GM04503 (cell line): ENCODE results near the gene DMXL1.
"Not testable (repeated sequence)": the region's sequence is repeated elsewhere in the genome, so short reads cannot be mapped to it uniquely, and the experiment has no call there.

Source experiments
- DNase-seq: peaks from one replicate; pipeline ENCODE4 v3.0.0-alpha.2; 2012; ENCODE audit warnings: low read depth

DMXL1 gene

DNA sequence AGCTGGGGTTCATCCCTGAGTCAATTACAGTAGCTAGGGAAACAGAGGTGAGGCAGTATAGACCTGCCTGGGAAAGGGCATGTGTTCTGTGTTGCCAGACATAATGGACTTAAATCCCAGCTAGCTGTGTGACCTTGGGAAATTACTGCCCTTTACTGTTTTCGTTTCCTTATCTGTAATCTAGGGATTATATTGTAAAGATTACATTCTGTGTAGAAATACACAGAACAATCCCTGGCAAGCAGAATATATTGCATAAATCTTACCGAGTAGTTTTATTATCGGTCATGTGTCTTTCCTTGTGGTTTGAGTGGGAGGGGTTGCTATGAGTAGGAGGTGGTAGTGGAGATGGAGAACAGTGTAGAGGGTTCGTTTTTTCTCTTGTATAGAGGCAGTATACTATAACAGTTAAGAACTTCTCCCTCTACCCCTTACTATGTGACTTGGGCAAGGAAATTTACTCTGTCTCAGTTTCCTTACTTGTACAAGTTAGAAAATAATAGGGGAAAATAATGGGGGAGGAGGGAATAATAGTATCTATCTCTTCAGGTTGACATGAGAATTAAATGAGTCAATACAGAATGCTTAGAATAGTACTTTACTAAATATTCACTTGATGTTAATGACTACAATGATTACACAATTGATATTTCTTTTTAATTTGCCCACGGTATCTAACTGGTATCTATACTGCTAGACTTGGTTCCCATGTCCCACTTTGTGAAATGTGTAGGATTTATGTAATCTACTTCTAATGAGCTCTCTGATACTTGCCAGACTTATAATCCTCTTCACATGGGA lies 7.1 kb upstream of the DMXL1 start:
- DNase-seq = no peak

DNA sequence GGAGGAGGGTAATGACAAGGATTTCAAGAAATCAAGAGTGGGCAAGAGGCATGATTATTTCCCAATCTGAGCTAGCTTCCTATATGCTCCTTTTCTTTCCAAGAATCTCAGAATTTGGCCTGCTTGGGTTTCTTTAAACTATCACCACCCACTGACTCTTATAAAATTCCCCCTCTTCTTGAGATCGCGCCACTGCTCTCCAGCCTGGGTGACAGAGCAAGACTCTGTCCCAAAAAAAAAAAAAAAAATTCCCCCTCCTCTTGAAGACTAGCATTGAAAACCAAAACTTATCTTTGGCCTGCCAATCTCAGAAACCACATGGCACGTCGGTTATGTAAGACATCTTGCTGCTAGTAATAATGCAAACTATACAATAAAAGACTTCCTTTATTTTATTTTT lies 3.4 kb upstream of the DMXL1 start:
- DNase-seq = no peak

DNA sequence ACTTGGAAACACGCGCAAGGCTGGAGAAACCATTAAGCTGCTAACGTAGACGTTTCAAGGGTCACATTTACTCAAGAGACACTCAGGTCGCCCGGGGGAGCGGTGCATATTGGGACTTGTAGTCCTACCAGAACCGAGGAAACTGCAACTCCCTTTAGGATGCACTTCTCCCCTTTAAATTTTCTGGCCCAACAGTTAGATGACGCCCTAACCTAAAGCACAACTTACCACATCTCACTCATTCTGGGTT lies 384 bp upstream of the DMXL1 start:
- DNase-seq = no peak

GRCh38 chr5:119071561-119071995 lies 691 bp downstream of the DMXL1 start:
- DNase-seq = no peak

DNA sequence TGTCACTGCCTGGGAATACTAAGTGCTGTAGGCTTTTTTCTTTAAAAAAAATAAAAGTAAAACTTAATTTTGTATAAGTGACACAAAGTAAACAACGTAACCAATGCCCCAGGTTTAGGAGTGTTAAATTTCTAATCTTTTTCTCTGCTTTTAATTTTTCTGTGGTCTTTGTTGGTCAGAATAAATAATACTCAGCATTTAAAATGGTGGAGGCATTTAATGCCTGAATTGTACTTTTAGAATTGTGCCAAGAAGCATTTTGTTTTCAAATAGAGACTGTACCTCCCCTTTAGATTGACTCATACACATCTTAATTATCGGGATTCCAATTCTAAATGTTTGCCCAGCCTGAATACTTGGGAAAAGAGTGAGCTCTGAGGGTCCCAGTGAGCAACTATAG lies 1.6 kb downstream of the DMXL1 start:
- no peak for DNase-seq

DNA sequence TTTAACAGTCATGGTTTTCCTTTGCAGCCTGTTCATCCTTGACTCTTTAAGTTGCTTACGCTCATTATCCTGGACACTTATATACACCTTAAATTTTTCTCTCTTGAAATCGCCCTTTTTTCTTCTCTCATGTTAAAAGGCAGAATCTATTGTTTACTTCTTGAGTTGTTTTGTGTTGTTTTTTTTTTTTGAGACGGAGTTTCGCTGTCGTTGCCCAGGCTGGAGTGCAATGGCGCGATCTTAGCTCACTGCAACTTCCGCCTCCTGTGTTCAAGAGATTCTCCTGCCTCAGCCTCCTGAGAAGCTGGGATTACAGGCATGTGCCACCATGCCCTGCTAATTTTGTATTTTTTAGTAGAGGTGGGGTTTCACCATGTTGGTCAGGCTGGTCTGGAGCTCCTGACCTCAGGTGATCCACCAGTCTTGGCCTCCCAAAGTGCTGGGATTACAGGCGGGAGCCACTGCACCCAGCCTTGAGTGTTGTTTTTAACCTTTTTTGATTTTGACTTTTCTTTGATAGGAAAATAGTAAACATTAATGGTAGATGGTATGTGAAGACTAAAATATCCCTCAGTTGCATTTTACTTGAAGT lies 3.0 kb downstream of the DMXL1 start:
- DNase-seq = not testable (repeated sequence)

GRCh38 chr5:119074419-119074818 lies 3.5 kb downstream of the DMXL1 start:
- DNase-seq = no peak

DNA sequence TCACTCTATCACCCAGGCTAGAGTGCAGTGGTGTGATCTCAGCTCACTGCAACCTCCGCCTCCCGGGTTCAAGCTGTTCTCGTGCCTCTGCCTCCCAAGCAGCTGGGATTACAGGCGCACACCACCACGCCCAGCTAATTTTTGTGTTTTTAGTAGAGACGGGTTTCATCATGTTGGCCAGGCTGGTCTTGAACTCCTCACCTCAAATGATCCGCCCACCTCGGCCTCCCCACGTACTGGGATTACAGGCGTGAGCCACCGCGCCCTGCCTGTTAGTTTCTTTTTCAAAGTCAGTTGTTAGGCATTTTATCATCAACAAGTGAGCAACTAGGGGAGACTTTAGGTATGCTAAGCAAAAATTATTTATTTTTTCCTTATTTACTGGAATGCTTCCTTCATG lies 4.4 kb downstream of the DMXL1 start:
- not testable (repeated sequence) for DNase-seq

GRCh38 chr5:119076080-119076479 lies 5.2 kb downstream of the DMXL1 start:
- DNase-seq = no peak

GRCh38 chr5:119077444-119077843 lies 6.6 kb downstream of the DMXL1 start:
- DNase-seq = no peak

DNA sequence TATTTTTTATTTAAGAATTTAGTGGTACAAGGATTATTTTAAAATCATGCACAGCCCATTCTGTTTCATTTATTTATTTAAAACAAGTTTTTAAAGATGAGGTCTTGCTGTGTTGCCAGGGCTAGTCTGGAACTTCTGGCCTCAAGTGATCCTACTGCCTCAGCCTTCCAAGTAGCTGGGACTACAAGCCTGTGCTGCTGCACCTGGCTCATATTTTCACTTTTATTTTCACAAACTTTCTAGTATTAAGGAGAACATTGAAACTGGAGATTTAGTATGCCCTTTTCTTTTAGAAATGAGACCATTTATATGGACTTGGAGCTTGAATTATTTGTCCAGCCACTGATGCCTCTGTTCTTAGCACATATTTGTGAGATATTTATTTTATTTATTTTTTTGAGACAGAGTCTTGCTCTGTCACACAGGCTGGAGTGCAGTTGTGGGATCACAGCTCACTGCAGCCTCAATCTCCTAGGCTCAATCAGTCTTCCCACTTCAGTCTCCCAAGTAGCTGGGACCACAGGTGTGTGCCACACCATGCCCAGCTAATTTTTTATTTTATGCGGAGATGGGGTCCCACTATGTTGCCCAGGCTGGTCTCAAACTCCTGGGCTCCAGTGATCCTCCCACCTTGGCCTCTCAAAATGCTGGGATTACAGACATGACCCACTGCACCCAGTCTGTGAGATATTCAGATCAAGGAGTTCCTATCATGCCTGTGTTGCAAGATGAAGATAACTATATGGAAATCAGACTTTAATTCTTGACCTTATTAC lies 7.4 kb downstream of the DMXL1 start:
- DNase-seq = no peak

- no peak for DNase-seq
Measured at GRCh38 chr5:119078861-119079260, 8.0 kb downstream of the DMXL1 start.

DNA sequence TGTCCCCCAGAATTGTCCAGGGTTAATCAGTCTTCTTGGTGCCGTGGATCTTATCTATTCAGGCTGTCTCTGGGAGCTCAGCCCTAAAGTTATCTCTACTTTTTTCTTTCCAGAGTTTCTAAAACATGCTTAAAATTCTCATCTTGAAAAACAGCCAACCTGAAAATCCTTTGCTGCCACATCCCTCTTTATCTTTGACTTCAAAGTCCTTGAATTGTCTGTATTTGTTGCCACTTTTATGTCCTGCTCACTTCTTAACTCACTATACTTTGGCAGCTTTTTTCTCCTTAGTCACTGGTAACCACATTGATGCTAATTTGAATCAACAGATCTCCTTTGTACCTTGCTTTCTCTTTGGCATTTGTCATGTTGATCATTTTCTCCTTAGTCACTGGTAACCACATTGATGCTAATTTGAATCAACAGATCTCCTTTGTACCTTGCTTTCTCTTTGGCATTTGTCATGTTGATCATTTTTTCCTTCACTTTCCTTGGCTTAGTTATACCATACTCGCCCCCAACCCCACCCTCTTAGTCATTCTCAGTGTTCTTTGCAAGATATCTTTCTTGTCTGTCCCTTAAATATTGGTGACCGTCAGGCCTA lies 8.5 kb downstream of the DMXL1 start:
- DNase-seq = no peak

DNA sequence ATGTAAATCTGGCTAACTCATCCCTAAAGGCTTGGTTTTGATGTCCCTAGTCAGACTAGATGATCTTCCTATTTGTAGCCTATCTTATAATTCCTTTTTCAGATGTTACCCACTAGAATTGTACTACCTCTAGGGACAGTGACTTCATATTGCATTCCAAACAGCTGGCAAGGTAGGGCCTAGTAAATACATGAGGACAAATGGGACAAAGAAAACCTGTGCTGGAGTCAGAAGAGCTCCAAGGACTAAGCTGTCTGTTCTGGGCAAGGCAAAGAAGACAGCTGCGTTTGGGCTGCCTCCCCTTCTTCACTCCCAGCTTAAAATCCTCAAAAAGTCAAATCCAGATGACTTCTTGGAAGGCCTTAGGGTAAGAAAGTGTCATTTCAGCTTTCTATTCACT lies 10.0 kb downstream of the DMXL1 start:
- DNase-seq = no peak

DNA sequence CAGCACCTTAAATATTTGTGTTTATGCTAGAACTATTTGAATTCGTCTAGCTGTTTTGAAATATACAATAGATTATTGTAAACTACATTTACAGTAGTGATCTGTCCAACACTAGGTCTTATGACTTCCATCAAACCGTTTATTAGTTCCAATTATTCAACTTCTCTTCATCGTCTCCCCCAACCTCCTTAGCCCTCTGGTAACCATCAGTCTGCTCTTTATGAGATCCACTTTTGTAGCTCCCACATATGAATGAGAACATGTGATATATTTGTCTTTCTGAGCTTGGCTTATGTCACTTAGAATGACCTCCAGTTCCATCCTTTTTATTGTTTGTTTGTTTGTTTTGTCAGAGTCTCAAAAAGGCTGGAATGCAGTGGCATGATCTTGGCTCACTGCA lies 11.8 kb downstream of the DMXL1 start:
- DNase-seq = no peak

DNA sequence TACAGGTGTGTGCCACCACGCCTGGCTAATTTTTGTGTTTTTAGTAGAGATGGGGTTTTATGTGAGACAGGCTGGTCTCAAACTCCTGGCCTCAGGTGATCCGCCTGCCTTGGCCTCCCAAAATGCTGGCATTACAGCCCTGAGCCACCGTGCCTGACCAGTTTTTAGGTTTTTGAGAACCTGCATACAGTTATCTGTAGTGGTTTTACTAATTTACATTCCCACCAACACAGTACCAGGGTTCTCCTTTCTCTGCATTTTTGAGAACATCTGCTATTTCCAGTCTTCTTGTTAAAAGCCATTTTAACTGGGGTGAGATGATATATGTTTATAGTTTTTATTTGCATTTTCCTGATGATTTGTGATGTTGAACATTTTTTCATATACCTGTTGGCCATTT lies 12.8 kb downstream of the DMXL1 start:
- DNase-seq = no peak

- no peak for DNase-seq
Measured at GRCh38 chr5:119088438-119088837, 17.6 kb downstream of the DMXL1 start.

- DNase-seq = no peak
Measured at GRCh38 chr5:119095611-119096010, 24.7 kb downstream of the DMXL1 start.

- no peak for DNase-seq
Measured at GRCh38 chr5:119105971-119106370, 35.1 kb downstream of the DMXL1 start.

DNA sequence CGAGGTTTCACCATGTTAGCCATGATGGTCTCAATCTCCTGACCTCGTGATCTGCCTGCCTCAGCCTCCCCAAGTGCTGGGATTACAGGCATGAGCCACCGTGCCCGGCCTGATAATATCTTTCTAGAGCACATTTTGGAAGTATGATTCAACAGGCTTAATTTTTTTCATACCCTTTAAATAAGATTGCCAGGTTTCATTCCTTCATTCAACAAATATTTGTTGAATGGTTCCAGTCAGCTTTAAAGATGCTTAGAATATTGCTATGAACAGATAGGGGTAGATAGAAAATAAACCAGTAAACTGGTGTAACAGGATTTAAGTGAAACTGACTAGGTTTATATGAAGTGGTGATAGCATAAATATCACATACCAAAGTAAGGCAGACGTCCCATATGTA lies 41.3 kb downstream of the DMXL1 start:
- no peak for DNase-seq

DNA sequence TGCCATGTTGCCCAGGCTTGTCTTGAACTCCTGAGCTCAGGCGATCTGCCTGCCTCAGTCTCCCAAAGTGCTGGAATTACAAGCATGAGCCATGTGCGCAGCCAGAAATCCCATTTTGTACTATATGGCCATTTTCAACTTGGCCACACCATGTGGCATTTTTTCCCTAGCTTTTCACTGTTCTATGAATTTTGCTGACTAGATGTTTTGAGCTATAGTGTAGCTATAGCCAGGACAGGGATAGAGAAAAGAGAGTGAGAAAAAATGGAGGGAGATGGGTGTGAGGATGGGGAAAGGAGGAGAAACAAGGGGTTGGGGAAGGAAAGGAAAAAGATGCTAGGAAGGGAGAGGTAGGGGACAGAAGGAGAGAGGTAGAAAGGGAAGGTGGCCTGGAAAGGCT lies 46.4 kb downstream of the DMXL1 start:
- no peak for DNase-seq

DNA sequence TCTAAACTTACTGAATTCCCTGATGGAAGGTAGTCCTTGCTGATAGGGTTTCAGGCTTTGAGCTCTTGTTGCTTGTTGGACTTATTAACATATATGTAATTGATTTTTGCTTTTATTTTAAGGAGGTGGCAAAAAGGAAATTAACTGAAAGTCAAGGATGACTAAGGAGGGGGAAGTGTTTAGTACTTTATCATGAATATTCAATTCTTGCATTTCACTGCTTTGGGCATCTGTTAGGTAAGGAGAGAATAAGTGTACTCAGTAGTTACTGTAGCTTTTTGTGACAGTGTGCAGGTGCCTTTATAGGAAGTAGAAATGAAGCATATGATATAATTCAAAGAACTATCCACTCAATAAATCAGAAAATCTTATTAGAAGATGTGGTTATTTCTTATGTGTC lies 47.1 kb downstream of the DMXL1 start:
- no peak for DNase-seq

DNA sequence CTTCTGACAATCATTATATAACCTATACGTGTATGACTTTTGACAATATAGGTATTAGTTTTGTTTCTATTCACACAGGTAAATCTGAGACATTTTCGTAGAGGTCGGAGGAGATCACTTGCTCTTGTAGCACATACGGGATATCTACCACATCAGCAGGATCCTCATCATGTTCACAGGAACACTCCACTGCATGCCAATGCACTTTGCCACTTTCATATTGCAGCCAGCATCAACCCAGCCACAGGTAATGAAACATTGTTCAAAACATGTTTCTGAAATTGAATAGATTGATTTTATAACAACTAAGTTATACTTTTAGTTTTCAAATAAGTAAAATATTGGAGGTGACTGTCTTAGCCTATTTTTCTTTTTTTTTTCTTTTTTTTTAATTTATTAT lies 50.0 kb downstream of the DMXL1 start:
- no peak for DNase-seq
